WTC11 (cell line): ENCODE results near the gene ANKMY1. TPM values are rescaled to one million over a fixed set of nuclear protein-coding genes. Genes with fewer than 3 reads are reported as not detected.
A peak's percentile ranks its signal among the peaks of the same experiment; 100 is the strongest.

Experiments
- ATAC-seq: fragments of 200-7000 bp; cut with Tn5 transposase; 2 replicates; pipeline ENCODE4 v1.10.0; 2021; ENCODE audit warnings: mild to moderate bottlenecking, moderate library complexity
- CTCF ChIA-PET: fragments of 300-600 bp; sonication (Branson Sonifier 250); formaldehyde crosslinking; loops from one replicate; lab custom pipeline; 2021; ENCODE audit warnings: antibody characterized with exemption; lab: Charles Lee
- POLR2A ChIA-PET: fragments of 350-600 bp; sonication (Branson Sonifier 250); formaldehyde crosslinking; loops from one replicate; lab custom pipeline; 2021; ENCODE audit warnings: antibody characterized with exemption; lab: Charles Lee
- DNase-seq: peaks from one replicate; pipeline ENCODE4 v3.0.0; 2021; ENCODE audit warnings: low spot score
- H3K27ac Mint-ChIP-seq: 2 replicates; pipeline ENCODE4 v1.8.0; 2021; ENCODE audit warnings: mixed read lengths
- H3K27me3 Mint-ChIP-seq: 2 replicates; pipeline ENCODE4 v1.8.0; 2021; ENCODE audit warnings: low read depth, mild to moderate bottlenecking, moderate library complexity, mixed read lengths
- H3K36me3 Mint-ChIP-seq: 2 replicates; pipeline ENCODE4 v1.8.0; 2021; ENCODE audit warnings: mixed read lengths
- H3K4me1 Mint-ChIP-seq: 2 replicates; pipeline ENCODE4 v1.8.0; 2022; ENCODE audit warnings: mixed read lengths
- H3K4me3 Mint-ChIP-seq: 2 replicates; pipeline ENCODE4 v1.8.0; 2021; ENCODE audit warnings: mild to moderate bottlenecking, moderate library complexity, mixed read lengths
- H3K9me3 Mint-ChIP-seq: 2 replicates; pipeline ENCODE4 v1.8.0; 2021; ENCODE audit warnings: mixed read lengths
- ARID4B ChIP-seq: sonication (generic); formaldehyde crosslinking; IDR thresholded peaks from 2 replicates; pipeline ENCODE4 v1.8.0; 2023; ENCODE audit warnings: missing genetic modification reagents, mild to moderate bottlenecking, borderline replicate concordance
- CTCF ChIP-seq: fragments of 200-600 bp; IDR thresholded peaks from 2 replicates; pipeline ENCODE4 v1.8.0; 2022; ENCODE audit warnings: antibody characterized with exemption
- ERG ChIP-seq: fragments of 250-450 bp; sonication (Bioruptor Pico); IDR thresholded peaks from 2 replicates; pipeline ENCODE4 v1.8.0; 2021; ENCODE audit warnings: mild to moderate bottlenecking
- ETV6 ChIP-seq: sonication (generic); formaldehyde crosslinking; IDR thresholded peaks from 2 replicates; pipeline ENCODE4 v1.8.1; 2022; ENCODE audit warnings: mild to moderate bottlenecking, missing genetic modification reagents
- FOXK1 ChIP-seq: sonication (generic); formaldehyde crosslinking; IDR thresholded peaks from 2 replicates; pipeline ENCODE4 v1.8.0; 2022; ENCODE audit warnings: mild to moderate bottlenecking, moderate library complexity, missing genetic modification reagents
- JAZF1 ChIP-seq: fragments of 250-450 bp; sonication (Bioruptor Pico); IDR thresholded peaks from 2 replicates; pipeline ENCODE4 v1.9.0; 2021; ENCODE audit warnings: moderate library complexity, mild to moderate bottlenecking, inconsistent platforms
- NR1H2 ChIP-seq: sonication (generic); formaldehyde crosslinking; IDR thresholded peaks from 2 replicates; pipeline ENCODE4 v1.9.0; 2021; ENCODE audit warnings: mild to moderate bottlenecking, moderate library complexity, missing genetic modification reagents
- OVOL2 ChIP-seq: fragments of 250-450 bp; sonication (Bioruptor Pico); IDR thresholded peaks from 2 replicates; pipeline ENCODE4 v1.9.0; 2021; ENCODE audit warnings: mild to moderate bottlenecking, borderline replicate concordance
- PRDM15 ChIP-seq: sonication (generic); formaldehyde crosslinking; IDR thresholded peaks from 2 replicates; pipeline ENCODE4 v1.8.0; 2022; ENCODE audit warnings: missing genetic modification reagents
- SMAD3 ChIP-seq: sonication (generic); formaldehyde crosslinking; IDR thresholded peaks from 2 replicates; pipeline ENCODE4 v1.8.0; 2022; ENCODE audit warnings: missing genetic modification reagents, mild to moderate bottlenecking, borderline replicate concordance
- SOX15 ChIP-seq: fragments of 250-450 bp; sonication (Bioruptor Pico); IDR thresholded peaks from 2 replicates; pipeline ENCODE4 v1.9.0; 2021; ENCODE audit warnings: mild to moderate bottlenecking
- ZBTB43 ChIP-seq: sonication (generic); formaldehyde crosslinking; IDR thresholded peaks from 2 replicates; pipeline ENCODE4 v1.8.1; 2023; ENCODE audit warnings: mild to moderate bottlenecking, missing genetic modification reagents
- ZNF138 ChIP-seq: sonication (generic); formaldehyde crosslinking; conservative IDR thresholded peaks from 2 replicates; pipeline ENCODE4 v1.8.1; 2022; ENCODE audit warnings: mild to moderate bottlenecking, moderate library complexity, missing genetic modification reagents
- ZNF219 ChIP-seq: sonication (generic); formaldehyde crosslinking; IDR thresholded peaks from 2 replicates; pipeline ENCODE4 v1.8.0; 2023; ENCODE audit warnings: missing genetic modification reagents, mild to moderate bottlenecking, borderline replicate concordance
- ZNF232 ChIP-seq: sonication (generic); formaldehyde crosslinking; IDR thresholded peaks from 2 replicates; pipeline ENCODE4 v1.8.0; 2022; ENCODE audit warnings: mild to moderate bottlenecking, missing genetic modification reagents
- ZNF281 ChIP-seq: sonication (generic); formaldehyde crosslinking; IDR thresholded peaks from 2 replicates; pipeline ENCODE4 v1.8.0; 2023; ENCODE audit warnings: mild to moderate bottlenecking, missing genetic modification reagents
- ZNF416 ChIP-seq: fragments of 250-450 bp; sonication (Bioruptor Pico); IDR thresholded peaks from 2 replicates; pipeline ENCODE4 v1.9.0; 2021; ENCODE audit warnings: mild to moderate bottlenecking, inconsistent platforms
- ZSCAN18 ChIP-seq: fragments of 250-450 bp; sonication (Bioruptor Pico); IDR thresholded peaks from 2 replicates; pipeline ENCODE4 v2.1.2; 2022; ENCODE audit warnings: mild to moderate bottlenecking, moderate library complexity
- total RNA-seq: library from RNA; stranded (reverse); gene quantifications from 3 replicates; pipeline ENCODE4 v1.2.3, GENCODE V29; 2021

Gene ANKMY1
- total RNA-seq, 1 experiment from 2014 or later: 4.6 TPM

- TF ChIP-seq ETV6 (CRISPR knock-in tag): 0 out of 2 replicates have a peak, but pooled peaks have one; percentile 41
- TF ChIP-seq, all 79 proteins: peak for 9
Measured at GRCh38 chr2:240437861-240438809, 119.7 kb downstream of the ANKMY1 start (continued).

GRCh38 chr2:240437551-240437860 is 120.3 kb downstream of the ANKMY1 start:
- H3K4me3 Mint-ChIP-seq: peak overlapping the region; percentile 63; the same call in 1 of the 2 replicates
- no peak for ATAC-seq
- H3K36me3 Mint-ChIP-seq: no peaks in the 10 kb centered on the region
- no peak overlapping the region for H3K27ac Mint-ChIP-seq
- ChIA-PET CTCF (no interaction called here), POLR2A (no interaction called here)
- H3K9me3 Mint-ChIP-seq: no peaks in the 10 kb centered on the region
- peaks cover 31% of the 10 kb centered on the region for H3K27me3 Mint-ChIP-seq
- DNase-seq: no peak
- H3K4me1 Mint-ChIP-seq: peaks cover 6% of the 10 kb centered on the region; the same call in 1 of the 2 replicates
- TF ChIP-seq CTCF: no peak
- TF ChIP-seq ARID4B (CRISPR knock-in tag): no peak
- no peak for TF ChIP-seq JAZF1 (CRISPR knock-in tag)
- no peak for TF ChIP-seq ZNF416 (CRISPR knock-in tag)
- no peak for TF ChIP-seq OVOL2 (CRISPR knock-in tag)
- TF ChIP-seq NR1H2: no peak
- TF ChIP-seq ZSCAN18: no peak
- TF ChIP-seq SOX15 (CRISPR knock-in tag): no peak
- no peak for TF ChIP-seq SMAD3 (CRISPR knock-in tag)
- TF ChIP-seq ZBTB43 (CRISPR knock-in tag): no peak
- TF ChIP-seq FOXK1 (CRISPR knock-in tag): no peak
- no peak for TF ChIP-seq ZNF138
- TF ChIP-seq ZNF281 (CRISPR knock-in tag): no peak
- no peak for TF ChIP-seq PRDM15 (CRISPR knock-in tag)
- no peak for TF ChIP-seq ERG (CRISPR knock-in tag)
- no peak for TF ChIP-seq ZNF232 (CRISPR knock-in tag)
- no peak for TF ChIP-seq ZNF219
